GM12878 (cell line): ENCODE data around the gene LGALS1. TPM values are rescaled to one million over a fixed set of nuclear protein-coding genes. Genes with fewer than 3 reads are reported as not detected.

Experiments
- ASH2L ChIP-seq: fragments of 300-600, 200-600 bp; sonication (generic); IDR thresholded peaks from 2 replicates; pipeline ENCODE4 v1.6.1; 2017; ENCODE audit warnings: low read depth, mild to moderate bottlenecking, borderline replicate concordance
- CBX3 ChIP-seq: fragments of 200-600 bp; sonication (generic); IDR thresholded peaks from 2 replicates; pipeline ENCODE4 v1.6.1; 2016; ENCODE audit warnings: low read depth, borderline replicate concordance
- CHD4 ChIP-seq: fragments of 200-600 bp; sonication (generic); IDR thresholded peaks from 2 replicates; pipeline ENCODE4 v1.6.1; 2016; ENCODE audit warnings: mild to moderate bottlenecking
- CREM ChIP-seq: IDR thresholded peaks from 2 replicates; pipeline ENCODE4 v1.6.1; 2014; ENCODE audit warnings: antibody characterized with exemption, low read depth
- E2F4 ChIP-seq: IDR thresholded peaks from 2 replicates; pipeline ENCODE4 v1.6.1; 2012; ENCODE audit warnings: low read depth, low read length, improper control_type of control experiment
- FOXM1 ChIP-seq: IDR thresholded peaks from 2 replicates; pipeline ENCODE4 v1.6.1; 2012; ENCODE audit warnings: low read depth, mild to moderate bottlenecking, inconsistent platforms, low read length, moderate library complexity
- GATAD2B ChIP-seq: fragments of 450-650 bp; conservative IDR thresholded peaks from 2 replicates; pipeline ENCODE4 v1.6.1; 2017; ENCODE audit warnings: low read depth, mild to moderate bottlenecking, moderate library complexity
- HSF1 ChIP-seq: fragments of 150-350 bp; IDR thresholded peaks from 2 replicates; pipeline ENCODE4 v1.6.1; 2014; ENCODE audit warnings: mild to moderate bottlenecking, low read depth, low read length
- KDM1A ChIP-seq: fragments of 200-600 bp; sonication (generic); IDR thresholded peaks from 2 replicates; pipeline ENCODE4 v1.6.1; 2016; ENCODE audit warnings: borderline replicate concordance
- MAX ChIP-seq: IDR thresholded peaks from 2 replicates; pipeline ENCODE4 v1.6.1; 2012; ENCODE audit warnings: low read depth, low read length, improper control_type of control experiment
- MEF2A ChIP-seq: IDR thresholded peaks from 2 replicates; pipeline ENCODE4 v1.6.1; 2011; ENCODE audit warnings: low read depth, mild to moderate bottlenecking, low read length, moderate library complexity; ENCODE audit not compliant: insufficient read depth
- NBN ChIP-seq: fragments of 450-650 bp; IDR thresholded peaks from 2 replicates; pipeline ENCODE4 v1.6.1; 2016
- NR2F1 ChIP-seq: fragments of 450-650 bp; conservative IDR thresholded peaks from 2 replicates; pipeline ENCODE4 v1.6.1; 2017; ENCODE audit warnings: mild to moderate bottlenecking
- PAX5 ChIP-seq: IDR thresholded peaks from 2 replicates; pipeline ENCODE4 v1.6.1; 2011; ENCODE audit warnings: low read depth, low read length, borderline replicate concordance
- POLR2A ChIP-seq: IDR thresholded peaks from 2 replicates; pipeline ENCODE4 v1.6.1; 2011; ENCODE audit warnings: low read depth, mild to moderate bottlenecking, low read length
- RAD51 ChIP-seq: fragments of 450-650 bp; IDR thresholded peaks from 2 replicates; pipeline ENCODE4 v1.6.1; 2016; ENCODE audit warnings: moderate library complexity, mild to moderate bottlenecking, inconsistent platforms
- RUNX3 ChIP-seq: IDR thresholded peaks from 2 replicates; pipeline ENCODE4 v1.6.1; 2012; ENCODE audit warnings: low read length, inconsistent platforms
- SIX5 ChIP-seq: IDR thresholded peaks from 2 replicates; pipeline ENCODE4 v1.6.1; 2011; ENCODE audit warnings: mild to moderate bottlenecking, low read depth, low read length, moderate library complexity; ENCODE audit not compliant: severe bottlenecking
- SUPT20H ChIP-seq: IDR thresholded peaks from 2 replicates; pipeline ENCODE4 v1.6.1; 2011; ENCODE audit warnings: low read depth, mild to moderate bottlenecking, low read length, moderate library complexity, borderline replicate concordance; ENCODE audit not compliant: control insufficient read depth
- SUZ12 ChIP-seq: fragments of 200-600 bp; sonication (generic); IDR thresholded peaks from one replicate; pipeline ENCODE4 v1.6.1; 2018; ENCODE audit warnings: antibody characterized with exemption, mild to moderate bottlenecking; ENCODE audit not compliant: unreplicated experiment
- ZBTB40 ChIP-seq: fragments of 450-650 bp; IDR thresholded peaks from 2 replicates; pipeline ENCODE4 v1.6.1; 2016; ENCODE audit warnings: mild to moderate bottlenecking, moderate library complexity, borderline replicate concordance
- ZNF207 ChIP-seq: fragments of 450-650 bp; IDR thresholded peaks from 2 replicates; pipeline ENCODE4 v1.6.1; 2014; ENCODE audit warnings: antibody characterized with exemption, mild to moderate bottlenecking, borderline replicate concordance
- ZNF622 ChIP-seq: fragments of 450-650 bp; IDR thresholded peaks from 2 replicates; pipeline ENCODE4 v1.6.1; 2017; ENCODE audit warnings: mild to moderate bottlenecking, inconsistent platforms
- polyA plus RNA-seq, 11 experiments: library from polyadenylated mRNA; depleted of rRNA in 4 of 11; unstranded in 6 of 11; stranded (reverse) in 5 of 11; fragments of >200 nt; fragmentation: Nextera tagmentation in 4 of 11; fragmentation: Illumina TruSeq in 1 of 11; extraction: Ambion mirVana in 4 of 11; extraction: Trizol in 1 of 11; gene quantifications; 1 replicate in 1 of 11; 2 replicates in 10 of 11; pipeline versions ENCODE4 v1.2.1 to v1.2.3, GENCODE V29; 2011 to 2016; ENCODE audit warnings: inconsistent platforms in 2 of 11, missing spikeins in 2 of 11, low read depth in 1 of 11
- total RNA-seq, 4 experiments: library from RNA; depleted of rRNA in 3 of 4; stranded (reverse); fragments of >200 nt in 3 of 4; fragmentation: Illumina TruSeq in 1 of 4; extraction: Trizol in 1 of 4; gene quantifications; 2 replicates each; pipeline versions ENCODE4 v1.2.1 to v1.2.3, GENCODE V29; 2013 to 2021

LGALS1 gene
- total and polyA plus RNA-seq, 10 of the 15 experiments (the other 5 are each of a cell fraction or from before 2014, with no cell fraction given), result 312 to 1,889 (median 706) TPM

GRCh38 chr22:37658133-37659065, 17.0 kb upstream of the LGALS1 start, which contains the start of gene PDXP (continued):
- TF ChIP-seq E2F4 (0 out of 2 replicates have a peak, but pooled peaks have one; percentile 19), SUZ12 (no peak), NR2F1 (peak; percentile 89), CHD4 (no peak), ZBTB40 (no peak; the same call in 1 of the 2 replicates), ZNF207 (0 out of 2 replicates have a peak, but pooled peaks have one; percentile 40), RUNX3 (no peak), HSF1 (no peak), MEF2A (no peak), SIX5 (no peak), GATAD2B (peak; percentile 72; the same call in 1 of the 2 replicates), ZNF622 (no peak), PAX5 (no peak), CBX3 (no peak), SUPT20H (no peak), NBN (peak; percentile 63; the same call in 1 of the 2 replicates), KDM1A (no peak), ASH2L (no peak), POLR2A (peak; percentile 84), RAD51 (no peak), MAX (peak; percentile 92), CREM (peak; percentile 93), FOXM1 (no peak)
